Measurements from ENCODE around the gene ZNF48.
"Not testable (repeated sequence)": the region's sequence is repeated elsewhere in the genome, so short reads cannot be mapped to it uniquely, and the experiment has no call there.

Gene ZNF48

DNA sequence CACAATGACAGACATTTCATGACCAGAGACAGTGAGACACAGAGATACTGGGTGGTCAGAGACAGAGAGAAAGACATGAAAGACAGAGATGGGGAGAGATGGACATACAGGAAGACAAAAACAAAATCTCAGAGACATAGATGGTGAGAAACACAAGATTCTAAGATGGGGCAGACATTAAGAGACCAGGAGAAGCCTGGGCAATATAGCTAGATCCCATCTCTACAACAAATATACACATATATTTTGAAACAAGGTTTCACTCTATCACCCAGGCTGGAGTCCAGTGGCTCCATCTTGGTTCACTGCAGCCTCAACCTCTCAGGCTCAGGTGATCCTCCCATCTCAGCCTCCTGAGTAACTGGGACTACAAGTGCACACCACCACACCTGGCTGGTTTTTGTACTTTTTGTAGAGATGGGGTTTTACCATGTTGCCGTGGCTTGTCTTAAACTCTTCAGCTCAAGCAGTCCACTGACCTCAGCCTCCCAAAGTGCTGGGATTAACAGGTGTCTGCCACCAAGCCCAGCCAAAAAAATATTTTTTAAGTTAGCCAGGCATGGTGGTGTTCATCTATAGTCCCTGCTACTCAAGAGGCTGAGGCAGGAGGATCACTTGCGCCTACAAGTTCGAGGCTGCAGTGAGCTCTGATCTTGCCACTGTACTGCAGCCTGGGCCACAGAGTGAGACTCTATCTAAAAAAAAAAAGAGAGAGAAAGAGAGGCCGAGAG, 15.0 kb upstream of the ZNF48 start:
- H3K9ac ChIP-seq (ENCODE audit: low read length): no peak overlapping the region
- no peak overlapping the region for H3K27ac ChIP-seq (ENCODE audit: low read depth, low read length)
- H3K4me3 ChIP-seq (ENCODE audit: low read depth, low read length): no peak overlapping the region
- no peaks in the 10 kb centered on the region for H3K9me3 ChIP-seq (ENCODE audit: control insufficient read depth, insufficient read depth, low read depth, low read length)
- no peaks in the 10 kb centered on the region for H3K27me3 ChIP-seq (ENCODE audit: control insufficient read depth, insufficient read depth, low read length)
- H3K36me3 ChIP-seq (ENCODE audit: control insufficient read depth, insufficient read depth, low read length): no peaks in the 10 kb centered on the region
- H3K4me1 ChIP-seq (ENCODE audit: control insufficient read depth, insufficient read depth, low read length): peaks cover 29% of the 10 kb centered on the region

DNA sequence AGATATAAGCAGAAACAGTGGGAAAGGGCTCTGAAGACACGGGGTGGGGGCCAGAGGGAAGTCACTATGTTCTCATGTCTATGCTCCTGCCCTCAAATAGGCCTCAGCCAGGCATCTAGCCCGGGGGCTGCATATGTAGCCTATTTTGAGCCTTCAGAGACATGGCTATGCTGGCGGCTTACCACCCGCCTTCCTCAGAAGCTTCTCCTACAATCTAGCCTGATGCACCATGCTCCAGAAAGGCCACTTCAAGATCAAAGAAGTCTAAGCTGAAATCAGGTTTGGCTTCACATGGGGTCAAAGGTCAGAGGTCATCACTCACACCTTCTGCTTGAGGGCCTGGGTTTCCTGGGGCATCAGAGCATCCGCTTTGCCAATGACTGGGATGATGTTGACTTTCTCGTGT, 14.4 kb upstream of the ZNF48 start:
- H3K27ac ChIP-seq (ENCODE audit: low read depth, low read length): no peak overlapping the region
- H3K27me3 ChIP-seq (ENCODE audit: control insufficient read depth, insufficient read depth, low read length): no peaks in the 10 kb centered on the region
- H3K4me1 ChIP-seq (ENCODE audit: control insufficient read depth, insufficient read depth, low read length): peaks cover 25% of the 10 kb centered on the region
- H3K9ac ChIP-seq (ENCODE audit: low read length): no peak overlapping the region
- H3K36me3 ChIP-seq (ENCODE audit: control insufficient read depth, insufficient read depth, low read length): no peaks in the 10 kb centered on the region
- no peaks in the 10 kb centered on the region for H3K9me3 ChIP-seq (ENCODE audit: control insufficient read depth, insufficient read depth, low read depth, low read length)
- no peak overlapping the region for H3K4me3 ChIP-seq (ENCODE audit: low read depth, low read length)

DNA sequence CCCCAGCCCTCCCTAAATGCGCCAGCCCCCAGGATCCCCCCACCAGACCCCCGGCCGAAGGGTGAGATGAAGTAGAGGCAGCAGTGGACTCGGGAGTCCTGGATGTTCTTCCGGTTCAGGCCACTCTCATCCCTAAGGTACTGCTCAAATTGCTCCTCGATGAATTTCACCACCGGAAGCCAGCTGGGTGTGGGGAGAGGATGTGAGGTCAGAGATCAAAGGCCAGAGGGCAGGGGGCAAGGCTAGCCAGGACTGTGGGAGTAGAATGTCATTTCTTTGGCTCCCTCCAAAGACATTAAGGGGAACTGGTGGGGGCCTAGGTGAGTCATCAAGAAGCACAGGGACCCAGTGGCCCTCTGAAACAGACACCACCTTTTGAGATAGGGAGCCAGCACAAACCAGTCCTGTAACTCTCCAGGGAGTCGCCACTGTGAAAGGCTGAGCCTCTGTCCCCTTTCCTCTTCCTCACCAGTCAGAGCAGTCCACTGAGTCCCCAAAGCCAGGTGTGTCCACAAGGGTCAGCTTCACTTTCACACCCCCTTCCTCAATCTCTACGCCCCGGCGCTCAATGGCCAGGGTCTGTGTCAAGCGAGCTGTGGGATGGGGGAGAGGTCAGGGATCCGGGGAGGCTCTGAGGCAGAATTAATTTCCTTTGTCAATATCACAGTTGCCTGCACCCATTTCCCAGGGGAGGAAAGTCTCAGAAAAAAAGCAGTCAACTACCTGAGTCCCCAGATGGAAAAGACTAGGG, 13.8 kb upstream of the ZNF48 start:
- H3K9ac ChIP-seq (ENCODE audit: low read length): no peak overlapping the region
- H3K27ac ChIP-seq (ENCODE audit: low read depth, low read length): no peak overlapping the region
- H3K36me3 ChIP-seq (ENCODE audit: control insufficient read depth, insufficient read depth, low read length): no peaks in the 10 kb centered on the region
- H3K4me1 ChIP-seq (ENCODE audit: control insufficient read depth, insufficient read depth, low read length): peaks cover 21% of the 10 kb centered on the region
- H3K27me3 ChIP-seq (ENCODE audit: control insufficient read depth, insufficient read depth, low read length): no peaks in the 10 kb centered on the region
- no peak overlapping the region for H3K4me3 ChIP-seq (ENCODE audit: low read depth, low read length)
- no peaks in the 10 kb centered on the region for H3K9me3 ChIP-seq (ENCODE audit: control insufficient read depth, insufficient read depth, low read depth, low read length)

DNA sequence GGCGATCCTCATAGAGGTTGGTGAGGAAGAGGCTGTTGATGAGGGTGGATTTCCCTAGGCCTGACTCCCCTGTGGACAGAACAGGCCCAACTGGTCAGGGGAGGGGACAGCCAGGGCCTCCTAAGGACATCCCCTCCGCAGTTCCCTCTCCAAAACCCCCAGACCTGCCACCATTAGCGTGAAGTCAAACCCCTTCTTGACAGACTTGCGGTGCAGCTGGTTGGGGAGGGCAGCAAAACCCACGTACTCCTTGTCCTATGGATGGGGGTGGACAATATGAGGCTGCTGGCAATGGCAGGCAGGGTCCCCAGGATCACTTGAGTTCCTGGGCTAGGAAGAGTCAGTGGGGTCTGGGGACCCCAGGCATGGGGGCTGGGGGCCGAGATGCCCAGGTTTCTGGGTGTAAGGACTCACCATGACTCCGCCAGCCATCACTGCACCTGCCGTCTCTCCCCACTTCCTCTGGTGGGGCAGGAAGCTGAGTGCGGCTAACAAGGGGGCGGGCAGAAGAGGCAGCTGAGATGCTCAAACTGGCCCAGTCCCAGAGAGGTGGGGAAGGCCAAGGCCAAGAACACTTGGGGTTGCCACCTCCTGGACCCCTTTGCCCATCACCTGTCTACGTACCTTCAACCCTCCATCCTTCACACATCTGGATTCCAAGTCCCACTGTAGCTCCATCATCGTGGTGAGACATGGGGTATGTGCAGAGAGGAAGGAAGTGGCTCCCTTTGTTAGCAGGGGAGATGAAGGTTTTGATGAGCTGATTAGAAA, 12.9 kb upstream of the ZNF48 start, which contains the start of gene SEPTIN1:
Gene SEPTIN1, minus strand, starts transcription at position 451 of the 771 bp plus-strand sequence. Its CDS starts 19 bp downstream, at position 432.
- Histone ChIP-seq H3K9me3 (ENCODE audit: control insufficient read depth, insufficient read depth, low read depth, low read length) (no peaks in the 10 kb centered on the region), H3K36me3 (ENCODE audit: control insufficient read depth, insufficient read depth, low read length) (no peaks in the 10 kb centered on the region), H3K4me1 (ENCODE audit: control insufficient read depth, insufficient read depth, low read length) (peaks cover 14% of the 10 kb centered on the region), H3K4me3 (ENCODE audit: low read depth, low read length) (no peak within 1 kb of the TSS), H3K27me3 (ENCODE audit: control insufficient read depth, insufficient read depth, low read length) (no peaks in the 10 kb centered on the region), H3K27ac (ENCODE audit: low read depth, low read length) (no peak within 1 kb of the TSS), H3K9ac (ENCODE audit: low read length) (no peak within 1 kb of the TSS)

DNA sequence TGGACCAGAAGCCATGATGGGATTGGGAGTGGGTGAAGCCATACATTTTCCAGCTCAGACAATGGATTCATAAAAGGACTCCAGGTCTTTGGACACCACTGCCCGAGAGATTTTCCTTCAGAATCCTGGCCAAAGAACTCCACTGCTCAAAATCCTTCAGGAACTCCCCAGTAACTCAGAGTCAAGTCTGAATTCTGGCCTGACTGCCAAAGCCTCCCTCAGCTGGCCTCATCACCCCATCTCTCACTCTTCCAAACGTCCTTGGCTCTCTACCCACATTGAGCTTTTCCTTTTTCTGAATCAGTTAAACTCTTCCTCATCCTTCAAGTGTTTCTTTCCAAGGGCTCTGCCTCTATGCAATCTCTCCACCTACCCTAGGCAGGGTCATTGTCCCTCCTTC, 11.7 kb upstream of the ZNF48 start:
- H3K4me1 ChIP-seq (ENCODE audit: control insufficient read depth, insufficient read depth, low read length): peaks cover 12% of the 10 kb centered on the region
- H3K9me3 ChIP-seq (ENCODE audit: control insufficient read depth, insufficient read depth, low read depth, low read length): no peaks in the 10 kb centered on the region
- no peak overlapping the region for H3K4me3 ChIP-seq (ENCODE audit: low read depth, low read length)
- H3K9ac ChIP-seq (ENCODE audit: low read length): no peak overlapping the region
- H3K36me3 ChIP-seq (ENCODE audit: control insufficient read depth, insufficient read depth, low read length): no peaks in the 10 kb centered on the region
- no peaks in the 10 kb centered on the region for H3K27me3 ChIP-seq (ENCODE audit: control insufficient read depth, insufficient read depth, low read length)
- H3K27ac ChIP-seq (ENCODE audit: low read depth, low read length): no peak overlapping the region

DNA sequence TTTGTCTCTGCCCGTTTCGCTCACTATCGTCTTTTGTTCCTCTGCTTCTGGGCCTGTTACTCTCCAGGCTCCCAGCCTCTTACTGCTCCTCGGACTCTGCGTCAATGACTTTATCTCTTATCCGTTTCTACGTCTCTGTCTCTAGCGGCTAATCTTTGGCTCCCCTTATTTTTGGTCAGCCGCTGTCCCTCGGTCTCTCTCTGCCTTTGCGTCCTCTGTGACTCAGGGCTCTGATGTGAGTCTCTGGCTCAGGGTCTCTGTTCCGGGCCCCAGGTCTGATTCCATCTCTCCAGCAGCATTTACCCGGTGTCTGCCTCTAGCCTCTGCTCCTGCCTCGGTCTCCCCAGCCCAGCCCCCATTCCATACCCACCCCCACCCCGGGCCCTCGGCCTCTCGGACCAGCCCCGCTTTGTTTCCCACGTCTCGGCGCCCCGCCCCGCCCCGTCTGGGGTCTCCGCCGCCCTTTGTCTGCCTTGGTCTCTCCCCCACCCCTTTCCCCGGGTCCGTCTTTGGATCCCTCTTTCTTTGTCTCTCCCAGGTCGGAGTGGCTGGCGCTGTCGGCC, 547 bp upstream of the ZNF48 start:
- H3K27me3 ChIP-seq (ENCODE audit: control insufficient read depth, insufficient read depth, low read length): no peaks in the 10 kb centered on the region
- no peaks in the 10 kb centered on the region for H3K9me3 ChIP-seq (ENCODE audit: control insufficient read depth, insufficient read depth, low read depth, low read length)
- peaks cover 20% of the 10 kb centered on the region for H3K4me1 ChIP-seq (ENCODE audit: control insufficient read depth, insufficient read depth, low read length)
- peak overlapping the region; percentile 97 for H3K27ac ChIP-seq (ENCODE audit: low read depth, low read length)
- H3K4me3 ChIP-seq (ENCODE audit: low read depth, low read length): peak overlapping the region; percentile 91
- peaks cover 21% of the 10 kb centered on the region for H3K36me3 ChIP-seq (ENCODE audit: control insufficient read depth, insufficient read depth, low read length)
- peak overlapping the region; percentile 93 for H3K9ac ChIP-seq (ENCODE audit: low read length)

DNA sequence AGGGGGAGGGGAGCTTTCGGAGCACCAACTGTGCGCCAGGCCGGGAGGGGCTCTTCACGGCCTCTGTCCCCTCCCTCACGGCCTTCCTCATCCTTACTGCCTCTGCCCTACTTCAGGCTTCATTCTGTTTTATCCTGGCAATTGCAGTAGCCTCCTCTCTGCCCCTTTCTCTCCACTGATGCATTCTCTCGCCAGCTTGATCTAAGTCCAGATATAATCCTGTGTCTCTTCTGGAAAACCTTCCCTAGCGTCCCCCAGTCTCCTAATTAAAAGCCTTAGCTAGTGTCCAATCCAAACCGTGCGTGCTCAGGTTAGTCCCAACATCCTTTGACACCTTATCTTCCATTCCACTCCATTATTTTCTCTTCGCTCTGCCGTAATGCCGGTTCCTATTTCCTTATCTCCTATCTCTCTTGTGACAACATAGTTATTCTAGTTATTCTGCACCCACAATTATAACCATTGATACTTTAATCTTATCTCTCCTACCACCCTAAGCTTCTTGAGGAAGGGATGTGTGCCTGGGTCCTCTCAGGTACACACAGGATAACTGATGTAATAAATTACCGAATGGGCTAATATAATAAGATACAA, 869 bp downstream of the ZNF48 start:
- Histone ChIP-seq H3K4me3 (ENCODE audit: low read depth, low read length) (peak overlapping the region; percentile 91), H3K27me3 (ENCODE audit: control insufficient read depth, insufficient read depth, low read length) (no peaks in the 10 kb centered on the region), H3K36me3 (ENCODE audit: control insufficient read depth, insufficient read depth, low read length) (peaks cover 21% of the 10 kb centered on the region), H3K9ac (ENCODE audit: low read length) (peak overlapping the region; percentile 93), H3K9me3 (ENCODE audit: control insufficient read depth, insufficient read depth, low read depth, low read length) (no peaks in the 10 kb centered on the region), H3K4me1 (ENCODE audit: control insufficient read depth, insufficient read depth, low read length) (peaks cover 22% of the 10 kb centered on the region), H3K27ac (ENCODE audit: low read depth, low read length) (peak overlapping the region; percentile 66; the same call in 1 of the 2 replicates)

DNA sequence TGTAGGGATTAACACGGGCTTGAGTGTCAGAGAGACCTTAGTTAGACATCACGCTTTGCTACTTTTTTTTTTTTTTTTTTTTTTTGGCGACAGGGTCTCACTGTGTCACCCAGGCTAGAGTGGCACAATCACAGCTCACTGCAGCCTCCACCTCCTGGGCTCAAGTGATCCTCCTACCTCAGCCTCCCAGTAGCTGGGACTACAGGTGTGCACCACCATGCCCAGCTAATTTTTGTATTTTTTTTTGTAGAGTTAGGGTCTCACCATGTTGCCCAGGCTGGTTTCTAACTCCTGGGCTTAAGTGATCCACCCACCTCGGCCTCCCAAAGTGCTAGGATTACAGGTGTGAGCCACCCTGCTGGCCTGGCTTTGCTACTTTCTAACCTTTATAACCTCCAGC, 1.4 kb downstream of the ZNF48 start:
- Histone ChIP-seq H3K36me3 (ENCODE audit: control insufficient read depth, insufficient read depth, low read length) (peaks cover 21% of the 10 kb centered on the region), H3K4me3 (ENCODE audit: low read depth, low read length) (peak overlapping the region; percentile 91), H3K4me1 (ENCODE audit: control insufficient read depth, insufficient read depth, low read length) (peaks cover 24% of the 10 kb centered on the region)
- H3K9me3 ChIP-seq (ENCODE audit: control insufficient read depth, insufficient read depth, low read depth, low read length); H3K27ac ChIP-seq (ENCODE audit: low read depth, low read length); H3K27me3 ChIP-seq (ENCODE audit: control insufficient read depth, insufficient read depth, low read length); H3K9ac ChIP-seq (ENCODE audit: low read length): not testable (repeated sequence)

DNA sequence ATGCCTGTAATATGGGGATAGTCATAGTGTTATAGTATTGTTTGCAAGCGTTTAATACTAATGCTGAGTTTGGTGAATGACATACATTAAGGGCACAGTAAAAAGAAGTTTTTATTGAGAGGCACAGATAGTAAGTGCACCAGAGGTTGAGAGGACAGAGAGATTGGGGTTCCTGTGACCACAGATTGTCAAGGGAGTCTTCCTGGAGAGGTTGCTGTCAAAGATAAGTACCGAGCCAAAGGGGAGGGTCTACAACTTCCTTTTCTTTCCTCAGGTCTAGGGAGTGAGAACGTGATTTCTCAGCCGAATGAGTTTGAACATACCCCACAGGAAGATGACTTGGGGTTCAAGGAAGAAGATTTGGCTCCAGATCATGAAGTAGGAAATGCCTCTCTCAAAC, 1.8 kb downstream of the ZNF48 start:
- Histone ChIP-seq H3K4me3 (ENCODE audit: low read depth, low read length) (no peak overlapping the region), H3K4me1 (ENCODE audit: control insufficient read depth, insufficient read depth, low read length) (peaks cover 27% of the 10 kb centered on the region), H3K9me3 (ENCODE audit: control insufficient read depth, insufficient read depth, low read depth, low read length) (no peaks in the 10 kb centered on the region), H3K27me3 (ENCODE audit: control insufficient read depth, insufficient read depth, low read length) (no peaks in the 10 kb centered on the region), H3K9ac (ENCODE audit: low read length) (no peak overlapping the region), H3K36me3 (ENCODE audit: control insufficient read depth, insufficient read depth, low read length) (peaks cover 21% of the 10 kb centered on the region), H3K27ac (ENCODE audit: low read depth, low read length) (no peak overlapping the region)

DNA sequence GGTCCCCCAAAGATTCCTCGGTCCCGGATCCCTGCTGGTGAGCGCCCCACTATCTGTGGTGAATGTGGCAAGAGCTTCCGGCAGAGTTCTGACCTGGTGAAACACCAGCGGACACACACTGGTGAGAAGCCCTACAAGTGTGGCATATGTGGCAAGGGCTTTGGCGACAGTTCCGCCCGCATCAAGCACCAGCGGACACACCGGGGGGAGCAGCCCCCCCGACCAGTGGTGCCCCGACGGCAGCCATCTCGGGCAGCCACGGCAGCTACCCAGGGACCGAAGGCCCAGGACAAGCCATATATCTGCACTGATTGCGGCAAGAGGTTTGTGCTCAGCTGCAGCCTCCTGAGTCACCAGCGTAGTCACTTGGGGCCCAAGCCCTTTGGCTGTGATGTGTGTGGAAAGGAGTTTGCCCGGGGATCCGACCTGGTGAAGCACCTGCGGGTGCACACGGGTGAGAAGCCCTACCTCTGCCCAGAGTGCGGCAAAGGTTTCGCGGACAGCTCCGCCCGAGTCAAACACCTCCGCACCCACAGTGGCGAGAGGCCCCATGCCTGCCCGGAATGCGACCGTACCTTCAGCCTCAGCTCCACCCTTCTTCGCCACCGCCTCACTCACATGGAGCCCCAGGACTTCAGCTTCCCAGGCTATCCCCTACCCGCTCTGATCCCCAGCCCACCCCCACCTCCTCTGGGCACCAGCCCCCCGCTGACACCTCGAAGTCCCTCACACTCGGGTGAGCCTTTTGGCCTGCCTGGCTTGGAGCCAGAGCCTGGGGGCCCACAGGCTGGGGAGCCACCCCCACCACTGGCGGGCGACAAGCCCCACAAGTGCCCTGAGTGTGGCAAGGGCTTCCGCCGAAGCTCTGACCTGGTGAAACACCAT, 2.8 kb downstream of the ZNF48 start:
- H3K9ac ChIP-seq (ENCODE audit: low read length): peak overlapping the region; percentile 25
- H3K27ac ChIP-seq (ENCODE audit: low read depth, low read length): no peak overlapping the region
- peaks cover 27% of the 10 kb centered on the region for H3K4me1 ChIP-seq (ENCODE audit: control insufficient read depth, insufficient read depth, low read length)
- H3K4me3 ChIP-seq (ENCODE audit: low read depth, low read length): no peak overlapping the region
- H3K36me3 ChIP-seq (ENCODE audit: control insufficient read depth, insufficient read depth, low read length): peaks cover 21% of the 10 kb centered on the region
- H3K9me3 ChIP-seq (ENCODE audit: control insufficient read depth, insufficient read depth, low read depth, low read length): no peaks in the 10 kb centered on the region
- no peaks in the 10 kb centered on the region for H3K27me3 ChIP-seq (ENCODE audit: control insufficient read depth, insufficient read depth, low read length)
